ENCODE measurements around the gene ACTRT2. TPM values are rescaled to one million over a fixed set of nuclear protein-coding genes. Genes with fewer than 3 reads are reported as not detected.

The ACTRT2 gene
- total and polyA plus RNA-seq, 11 donors, result not detected

- ATAC-seq (no peak), DNase-seq (peak in 2 of 5 donors; percentile 11 to 26)
- peaks cover 0 to 5% (median 0%) of the 10 kb centered on the region in 9 donors for H3K36me3 ChIP-seq
- H3K4me1 ChIP-seq, result peaks cover 0 to 62% (median 15%) of the 10 kb centered on the region in 12 donors
- 53 to 66% (median 61%) methylated on average over 10 to 17 of the region's 17 CpGs for WGBS, 4 donors
- H3K4me3 ChIP-seq, result peak overlapping the region in 1 of 12 donors; percentile 38
- H3K27ac ChIP-seq, result no peak overlapping the region
- H3K27me3 ChIP-seq, result peaks cover 10 to 67% (median 45%) of the 10 kb centered on the region in 9 donors
- intact Hi-C loops (cut with DNase I), result loop anchor here in 5 of 10 donors (2.0 to 10.0 kb wide), 5 partner anchors 52 to 368 kb away; no protein-coding TSS in a partner anchor
- TF ChIP-seq CTCF (IDR thresholded peaks at IDR 0.05), result no peak
- no peak for TF ChIP-seq POLR2A (IDR thresholded peaks at IDR 0.05)
- no peaks in the 10 kb centered on the region for H3K9me3 ChIP-seq
Measured at GRCh38 chr1:3064296-3064850, 43.1 kb downstream of the ACTRT2 start.

GRCh38 chr1:3064901-3065300, 43.6 kb downstream of the ACTRT2 start:
- WGBS, 4 donors, result 46 to 72% (median 56%) methylated on average over 8 to 9 of the region's 9 CpGs
- ATAC-seq (no peak), DNase-seq (peak in 2 of 5 donors; percentile 8 to 37)
- Histone ChIP-seq H3K27ac (no peak overlapping the region), H3K27me3 (peaks cover 10 to 67% (median 45%) of the 10 kb centered on the region in 9 donors), H3K4me3 (no peak overlapping the region), H3K4me1 (peaks cover 0 to 62% (median 15%) of the 10 kb centered on the region in 12 donors), H3K9me3 (no peaks in the 10 kb centered on the region), H3K36me3 (peaks cover 0 to 5% (median 0%) of the 10 kb centered on the region in 9 donors)
- TF ChIP-seq POLR2A (IDR thresholded peaks at IDR 0.05), result no peak
- TF ChIP-seq CTCF (IDR thresholded peaks at IDR 0.05), result no peak
- intact Hi-C loops (cut with DNase I), result loop anchor here in 9 of 10 donors (2.0 to 10.0 kb wide), 9 partner anchors 52 to 367 kb away; no protein-coding TSS in a partner anchor

GRCh38 chr1:3065396-3065795, 44.1 kb downstream of the ACTRT2 start:
- Histone ChIP-seq H3K4me3 (peak overlapping the region in 1 of 12 donors; percentile 95), H3K36me3 (peaks cover 0 to 5% (median 0%) of the 10 kb centered on the region in 9 donors), H3K27ac (peak overlapping the region in 1 of 12 donors; percentile 98), H3K9me3 (no peaks in the 10 kb centered on the region), H3K4me1 (peaks cover 0 to 63% (median 15%) of the 10 kb centered on the region in 12 donors), H3K27me3 (peaks cover 10 to 67% (median 45%) of the 10 kb centered on the region in 9 donors)
- ATAC-seq (no peak), DNase-seq (peak in 2 of 5 donors; percentile 13 to 28)
- intact Hi-C loops (cut with DNase I), result loop anchor here in 9 of 10 donors (2.0 to 10.0 kb wide), 7 partner anchors 53 to 357 kb away; no protein-coding TSS in a partner anchor
- TF ChIP-seq POLR2A (IDR thresholded peaks at IDR 0.05) (no peak), CTCF (IDR thresholded peaks at IDR 0.05) (no peak)
- WGBS, 4 donors, result 41 to 47% (median 43%) methylated on average over 7 to 8 of the region's 8 CpGs

GRCh38 chr1:3065797-3066196, 44.5 kb downstream of the ACTRT2 start:
- H3K4me1 ChIP-seq, result peaks cover 0 to 68% (median 19%) of the 10 kb centered on the region in 12 donors
- no peaks in the 10 kb centered on the region for H3K9me3 ChIP-seq
- H3K27me3 ChIP-seq, result peaks cover 10 to 69% (median 45%) of the 10 kb centered on the region in 9 donors
- 40 to 55% (median 54%) methylated on average over 7 of the region's 7 CpGs for WGBS, 4 donors
- H3K36me3 ChIP-seq, result peaks cover 0 to 5% (median 0%) of the 10 kb centered on the region in 9 donors
- ATAC-seq (no peak), DNase-seq (no peak)
- peak overlapping the region in 5 of 12 donors; percentile 60 to 95 (median 73) for H3K4me3 ChIP-seq
- TF ChIP-seq CTCF (IDR thresholded peaks at IDR 0.05), result no peak
- TF ChIP-seq POLR2A (IDR thresholded peaks at IDR 0.05), result no peak
- peak overlapping the region in 6 of 12 donors; percentile 79 to 98 (median 86) for H3K27ac ChIP-seq
- intact Hi-C loops (cut with DNase I), result loop anchor here (1.0 to 10.0 kb wide), 11 partner anchors 53 to 359 kb away; no protein-coding TSS in a partner anchor
